ENCODE measurements around the gene SDC3. TPM values are rescaled to one million over a fixed set of nuclear protein-coding genes. Genes with fewer than 3 reads are reported as not detected.

The SDC3 gene
- total and polyA plus RNA-seq, 2 of the 8 experiments (the other 6 are each of a cell fraction or from before 2014, with no cell fraction given): 7.0 to 27.0 TPM

- TF ChIP-seq KDM4A (IDR thresholded peaks at IDR 0.05; ENCODE audit: low read depth, low read length, severe bottlenecking): no peak
Observed at GRCh38 chr1:30912913-30913652, 4.5 kb upstream of the SDC3 start (continued).
